ENCODE measurements around the gene SPSB2.

SPSB2 gene

DNA sequence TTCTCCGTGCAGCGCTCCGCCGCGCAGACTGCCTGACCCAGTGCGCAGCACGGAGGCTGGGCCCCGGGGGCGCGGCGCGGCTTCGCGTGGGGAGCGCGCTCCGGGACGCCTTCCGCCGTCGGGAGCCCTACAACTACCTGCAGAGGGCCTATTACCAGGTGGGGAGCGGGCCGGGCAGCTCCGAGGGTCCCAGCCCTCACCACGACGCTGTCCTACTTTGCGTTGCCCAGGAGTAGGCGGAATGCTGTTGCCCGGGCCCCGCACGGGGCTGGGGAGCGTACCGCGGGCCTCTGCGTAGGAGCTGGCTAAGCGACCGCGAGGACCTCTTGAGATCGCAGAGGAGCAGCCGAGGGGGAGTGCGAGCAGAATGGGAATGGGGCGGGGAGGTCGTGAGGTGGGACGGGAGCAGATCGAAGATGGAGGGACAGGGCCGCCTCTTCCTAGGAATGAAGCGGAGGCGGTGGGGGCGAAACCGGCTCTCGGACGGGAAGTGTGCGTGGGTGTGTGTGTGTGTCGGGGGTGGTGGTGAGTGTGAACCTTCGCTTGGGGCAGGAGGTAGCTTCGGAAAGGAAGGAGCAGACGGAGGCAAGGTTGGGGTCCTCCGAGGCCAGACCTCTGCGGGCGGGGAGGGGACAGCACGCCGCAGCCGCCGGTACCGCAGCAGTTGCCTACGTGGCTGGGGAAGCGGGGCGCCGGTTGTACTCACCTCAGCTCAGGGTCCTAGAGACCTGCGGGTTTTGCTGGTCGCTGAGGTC is 44.1 kb downstream of the SPSB2 start (continued):
- TF ChIP-seq ZNF416 (tag by site-specific recombination; IDR thresholded peaks at IDR 0.05), result no peak
- TF ChIP-seq, protein P1, sequence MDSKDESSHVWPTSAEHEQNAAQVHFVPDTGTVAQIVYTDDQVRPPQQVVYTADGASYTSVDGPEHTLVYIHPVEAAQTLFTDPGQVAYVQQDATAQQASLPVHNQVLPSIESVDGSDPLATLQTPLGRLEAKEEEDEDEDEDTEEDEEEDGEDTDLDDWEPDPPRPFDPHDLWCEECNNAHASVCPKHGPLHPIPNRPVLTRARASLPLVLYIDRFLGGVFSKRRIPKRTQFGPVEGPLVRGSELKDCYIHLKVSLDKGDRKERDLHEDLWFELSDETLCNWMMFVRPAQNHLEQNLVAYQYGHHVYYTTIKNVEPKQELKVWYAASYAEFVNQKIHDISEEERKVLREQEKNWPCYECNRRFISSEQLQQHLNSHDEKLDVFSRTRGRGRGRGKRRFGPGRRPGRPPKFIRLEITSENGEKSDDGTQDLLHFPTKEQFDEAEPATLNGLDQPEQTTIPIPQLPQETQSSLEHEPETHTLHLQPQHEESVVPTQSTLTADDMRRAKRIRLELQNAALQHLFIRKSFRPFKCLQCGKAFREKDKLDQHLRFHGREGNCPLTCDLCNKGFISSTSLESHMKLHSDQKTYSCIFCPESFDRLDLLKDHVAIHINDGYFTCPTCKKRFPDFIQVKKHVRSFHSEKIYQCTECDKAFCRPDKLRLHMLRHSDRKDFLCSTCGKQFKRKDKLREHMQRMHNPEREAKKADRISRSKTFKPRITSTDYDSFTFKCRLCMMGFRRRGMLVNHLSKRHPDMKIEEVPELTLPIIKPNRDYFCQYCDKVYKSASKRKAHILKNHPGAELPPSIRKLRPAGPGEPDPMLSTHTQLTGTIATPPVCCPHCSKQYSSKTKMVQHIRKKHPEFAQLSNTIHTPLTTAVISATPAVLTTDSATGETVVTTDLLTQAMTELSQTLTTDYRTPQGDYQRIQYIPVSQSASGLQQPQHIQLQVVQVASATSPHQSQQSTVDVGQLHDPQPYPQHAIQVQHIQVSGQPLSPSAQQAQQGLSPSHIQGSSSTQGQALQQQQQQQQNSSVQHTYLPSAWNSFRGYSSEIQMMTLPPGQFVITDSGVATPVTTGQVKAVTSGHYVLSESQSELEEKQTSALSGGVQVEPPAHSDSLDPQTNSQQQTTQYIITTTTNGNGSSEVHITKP (tag by site-specific recombination; IDR thresholded peaks at IDR 0.05), result peak; percentile 59
- no peak for TF ChIP-seq ZNF544 (tag by site-specific recombination; IDR thresholded peaks at IDR 0.05)
- TF ChIP-seq ZNF202 (tag by site-specific recombination; IDR thresholded peaks at IDR 0.05; ENCODE audit: borderline replicate concordance), result no peak
- no peak for TF ChIP-seq HOXD13 (CRISPR knock-in tag; IDR thresholded peaks at IDR 0.05; ENCODE audit: borderline replicate concordance)
- TF ChIP-seq, protein P2, sequence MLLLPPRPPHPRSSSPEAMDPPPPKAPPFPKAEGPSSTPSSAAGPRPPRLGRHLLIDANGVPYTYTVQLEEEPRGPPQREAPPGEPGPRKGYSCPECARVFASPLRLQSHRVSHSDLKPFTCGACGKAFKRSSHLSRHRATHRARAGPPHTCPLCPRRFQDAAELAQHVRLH (tag by site-specific recombination; IDR thresholded peaks at IDR 0.05), result peak; percentile 79; the same call in 1 of the 2 replicates
- TF ChIP-seq ZNF433 (tag by site-specific recombination; IDR thresholded peaks at IDR 0.05; ENCODE audit: low read depth), result no peak
- 0 out of 2 replicates have a peak, but pooled peaks have one; percentile 27 for TF ChIP-seq ZNF121 (tag by site-specific recombination; IDR thresholded peaks at IDR 0.05)
- TF ChIP-seq, protein P3, sequence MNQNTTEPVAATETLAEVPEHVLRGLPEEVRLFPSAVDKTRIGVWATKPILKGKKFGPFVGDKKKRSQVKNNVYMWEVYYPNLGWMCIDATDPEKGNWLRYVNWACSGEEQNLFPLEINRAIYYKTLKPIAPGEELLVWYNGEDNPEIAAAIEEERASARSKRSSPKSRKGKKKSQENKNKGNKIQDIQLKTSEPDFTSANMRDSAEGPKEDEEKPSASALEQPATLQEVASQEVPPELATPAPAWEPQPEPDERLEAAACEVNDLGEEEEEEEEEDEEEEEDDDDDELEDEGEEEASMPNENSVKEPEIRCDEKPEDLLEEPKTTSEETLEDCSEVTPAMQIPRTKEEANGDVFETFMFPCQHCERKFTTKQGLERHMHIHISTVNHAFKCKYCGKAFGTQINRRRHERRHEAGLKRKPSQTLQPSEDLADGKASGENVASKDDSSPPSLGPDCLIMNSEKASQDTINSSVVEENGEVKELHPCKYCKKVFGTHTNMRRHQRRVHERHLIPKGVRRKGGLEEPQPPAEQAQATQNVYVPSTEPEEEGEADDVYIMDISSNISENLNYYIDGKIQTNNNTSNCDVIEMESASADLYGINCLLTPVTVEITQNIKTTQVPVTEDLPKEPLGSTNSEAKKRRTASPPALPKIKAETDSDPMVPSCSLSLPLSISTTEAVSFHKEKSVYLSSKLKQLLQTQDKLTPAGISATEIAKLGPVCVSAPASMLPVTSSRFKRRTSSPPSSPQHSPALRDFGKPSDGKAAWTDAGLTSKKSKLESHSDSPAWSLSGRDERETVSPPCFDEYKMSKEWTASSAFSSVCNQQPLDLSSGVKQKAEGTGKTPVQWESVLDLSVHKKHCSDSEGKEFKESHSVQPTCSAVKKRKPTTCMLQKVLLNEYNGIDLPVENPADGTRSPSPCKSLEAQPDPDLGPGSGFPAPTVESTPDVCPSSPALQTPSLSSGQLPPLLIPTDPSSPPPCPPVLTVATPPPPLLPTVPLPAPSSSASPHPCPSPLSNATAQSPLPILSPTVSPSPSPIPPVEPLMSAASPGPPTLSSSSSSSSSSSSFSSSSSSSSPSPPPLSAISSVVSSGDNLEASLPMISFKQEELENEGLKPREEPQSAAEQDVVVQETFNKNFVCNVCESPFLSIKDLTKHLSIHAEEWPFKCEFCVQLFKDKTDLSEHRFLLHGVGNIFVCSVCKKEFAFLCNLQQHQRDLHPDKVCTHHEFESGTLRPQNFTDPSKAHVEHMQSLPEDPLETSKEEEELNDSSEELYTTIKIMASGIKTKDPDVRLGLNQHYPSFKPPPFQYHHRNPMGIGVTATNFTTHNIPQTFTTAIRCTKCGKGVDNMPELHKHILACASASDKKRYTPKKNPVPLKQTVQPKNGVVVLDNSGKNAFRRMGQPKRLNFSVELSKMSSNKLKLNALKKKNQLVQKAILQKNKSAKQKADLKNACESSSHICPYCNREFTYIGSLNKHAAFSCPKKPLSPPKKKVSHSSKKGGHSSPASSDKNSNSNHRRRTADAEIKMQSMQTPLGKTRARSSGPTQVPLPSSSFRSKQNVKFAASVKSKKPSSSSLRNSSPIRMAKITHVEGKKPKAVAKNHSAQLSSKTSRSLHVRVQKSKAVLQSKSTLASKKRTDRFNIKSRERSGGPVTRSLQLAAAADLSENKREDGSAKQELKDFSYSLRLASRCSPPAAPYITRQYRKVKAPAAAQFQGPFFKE (tag by site-specific recombination; IDR thresholded peaks at IDR 0.05; ENCODE audit: borderline replicate concordance), result peak; percentile 97
- TF ChIP-seq ZNF555 (tag by site-specific recombination; conservative IDR thresholded peaks at IDR 0.05), result no peak
- TF ChIP-seq, protein P4, sequence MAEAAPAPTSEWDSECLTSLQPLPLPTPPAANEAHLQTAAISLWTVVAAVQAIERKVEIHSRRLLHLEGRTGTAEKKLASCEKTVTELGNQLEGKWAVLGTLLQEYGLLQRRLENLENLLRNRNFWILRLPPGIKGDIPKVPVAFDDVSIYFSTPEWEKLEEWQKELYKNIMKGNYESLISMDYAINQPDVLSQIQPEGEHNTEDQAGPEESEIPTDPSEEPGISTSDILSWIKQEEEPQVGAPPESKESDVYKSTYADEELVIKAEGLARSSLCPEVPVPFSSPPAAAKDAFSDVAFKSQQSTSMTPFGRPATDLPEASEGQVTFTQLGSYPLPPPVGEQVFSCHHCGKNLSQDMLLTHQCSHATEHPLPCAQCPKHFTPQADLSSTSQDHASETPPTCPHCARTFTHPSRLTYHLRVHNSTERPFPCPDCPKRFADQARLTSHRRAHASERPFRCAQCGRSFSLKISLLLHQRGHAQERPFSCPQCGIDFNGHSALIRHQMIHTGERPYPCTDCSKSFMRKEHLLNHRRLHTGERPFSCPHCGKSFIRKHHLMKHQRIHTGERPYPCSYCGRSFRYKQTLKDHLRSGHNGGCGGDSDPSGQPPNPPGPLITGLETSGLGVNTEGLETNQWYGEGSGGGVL (tag by site-specific recombination; IDR thresholded peaks at IDR 0.05), result peak; percentile 85
- peak; percentile 65; the same call in 1 of the 2 replicates for TF ChIP-seq WT1 (tag by site-specific recombination; IDR thresholded peaks at IDR 0.05)
- TF ChIP-seq, protein P5, sequence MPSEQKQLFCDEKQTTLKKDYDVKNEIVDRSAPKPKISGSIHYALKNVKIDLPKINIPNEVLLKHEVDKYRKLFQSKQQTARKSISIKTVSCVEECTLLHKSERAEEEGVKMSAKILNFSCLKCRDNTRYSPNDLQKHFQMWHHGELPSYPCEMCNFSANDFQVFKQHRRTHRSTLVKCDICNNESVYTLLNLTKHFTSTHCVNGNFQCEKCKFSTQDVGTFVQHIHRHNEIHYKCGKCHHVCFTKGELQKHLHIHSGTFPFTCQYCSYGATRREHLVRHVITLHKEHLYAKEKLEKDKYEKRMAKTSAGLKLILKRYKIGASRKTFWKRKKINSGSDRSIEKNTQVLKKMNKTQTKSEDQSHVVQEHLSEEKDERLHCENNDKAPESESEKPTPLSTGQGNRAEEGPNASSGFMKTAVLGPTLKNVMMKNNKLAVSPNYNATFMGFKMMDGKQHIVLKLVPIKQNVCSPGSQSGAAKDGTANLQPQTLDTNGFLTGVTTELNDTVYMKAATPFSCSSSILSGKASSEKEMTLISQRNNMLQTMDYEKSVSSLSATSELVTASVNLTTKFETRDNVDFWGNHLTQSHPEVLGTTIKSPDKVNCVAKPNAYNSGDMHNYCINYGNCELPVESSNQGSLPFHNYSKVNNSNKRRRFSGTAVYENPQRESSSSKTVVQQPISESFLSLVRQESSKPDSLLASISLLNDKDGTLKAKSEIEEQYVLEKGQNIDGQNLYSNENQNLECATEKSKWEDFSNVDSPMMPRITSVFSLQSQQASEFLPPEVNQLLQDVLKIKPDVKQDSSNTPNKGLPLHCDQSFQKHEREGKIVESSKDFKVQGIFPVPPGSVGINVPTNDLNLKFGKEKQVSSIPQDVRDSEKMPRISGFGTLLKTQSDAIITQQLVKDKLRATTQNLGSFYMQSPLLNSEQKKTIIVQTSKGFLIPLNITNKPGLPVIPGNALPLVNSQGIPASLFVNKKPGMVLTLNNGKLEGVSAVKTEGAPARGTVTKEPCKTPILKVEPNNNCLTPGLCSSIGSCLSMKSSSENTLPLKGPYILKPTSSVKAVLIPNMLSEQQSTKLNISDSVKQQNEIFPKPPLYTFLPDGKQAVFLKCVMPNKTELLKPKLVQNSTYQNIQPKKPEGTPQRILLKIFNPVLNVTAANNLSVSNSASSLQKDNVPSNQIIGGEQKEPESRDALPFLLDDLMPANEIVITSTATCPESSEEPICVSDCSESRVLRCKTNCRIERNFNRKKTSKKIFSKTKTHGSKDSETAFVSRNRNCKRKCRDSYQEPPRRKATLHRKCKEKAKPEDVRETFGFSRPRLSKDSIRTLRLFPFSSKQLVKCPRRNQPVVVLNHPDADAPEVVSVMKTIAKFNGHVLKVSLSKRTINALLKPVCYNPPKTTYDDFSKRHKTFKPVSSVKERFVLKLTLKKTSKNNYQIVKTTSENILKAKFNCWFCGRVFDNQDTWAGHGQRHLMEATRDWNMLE (tag by site-specific recombination; conservative IDR thresholded peaks at IDR 0.05; ENCODE audit: low read depth), result no peak
- no peak for TF ChIP-seq ZNF132 (tag by site-specific recombination; IDR thresholded peaks at IDR 0.05; ENCODE audit: borderline replicate concordance)
- TF ChIP-seq ZNF350 (tag by site-specific recombination; IDR thresholded peaks at IDR 0.05), result no peak
- TF ChIP-seq ZSCAN23 (tag by site-specific recombination; IDR thresholded peaks at IDR 0.05), result 0 out of 2 replicates have a peak, but pooled peaks have one; percentile 69
- peak; percentile 100 for TF ChIP-seq ZBTB20 (tag by site-specific recombination; IDR thresholded peaks at IDR 0.05)
- peak; percentile 83 for TF ChIP-seq KLF8 (tag by site-specific recombination; IDR thresholded peaks at IDR 0.05)
- no peak for TF ChIP-seq ZNF16 (tag by site-specific recombination; IDR thresholded peaks at IDR 0.05; ENCODE audit: low read depth)
- peak; percentile 43 for TF ChIP-seq ZNF146 (tag by site-specific recombination; IDR thresholded peaks at IDR 0.05)
- TF ChIP-seq ZNF354C (tag by site-specific recombination; IDR thresholded peaks at IDR 0.05; ENCODE audit: borderline replicate concordance, low read depth), result no peak
